Measurements from ENCODE around the gene KIAA1210.

DNA sequence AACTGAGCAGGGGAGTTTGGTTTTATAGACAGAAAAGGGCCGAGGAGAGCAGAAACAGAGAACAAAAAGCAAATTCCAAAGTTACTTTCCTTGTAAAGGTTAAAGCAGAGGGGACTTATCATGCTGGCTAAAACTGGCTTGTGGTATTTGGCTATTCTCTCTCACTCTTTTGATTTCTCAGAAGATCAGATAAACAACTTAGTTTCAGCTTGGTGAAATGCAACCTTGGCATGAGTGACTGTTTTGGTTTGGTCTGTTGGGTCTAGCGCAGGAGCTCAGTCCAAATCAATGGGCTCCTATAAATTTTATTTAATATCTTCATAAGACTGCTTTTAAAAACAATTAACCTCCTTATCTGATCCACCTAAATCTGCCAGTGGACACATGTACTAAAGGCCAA lies 47.3 kb upstream of the KIAA1210 start:
- no peak for TF ChIP-seq EGR1 (IDR thresholded peaks at IDR 0.05)
- no peak for TF ChIP-seq TCF12 (IDR thresholded peaks at IDR 0.05; ENCODE audit: low read depth)
- TF ChIP-seq CEBPB (IDR thresholded peaks at IDR 0.05): no peak
- TF ChIP-seq FOXM1 (IDR thresholded peaks at IDR 0.05; ENCODE audit: borderline replicate concordance, low read depth): no peak
